HepG2 (cell line): Measurements from ENCODE around the gene TSHZ2. TPM values are rescaled to one million over a fixed set of nuclear protein-coding genes. Genes with fewer than 3 reads are reported as not detected.

Experiments
- EHMT2 ChIP-seq: fragments of 200-600 bp; sonication (generic); IDR thresholded peaks from 2 replicates; pipeline ENCODE4 v1.7.0; 2017; ENCODE audit warnings: antibody characterized with exemption, low read depth, low read length, borderline replicate concordance
- FOSL2 ChIP-seq: sonication (generic); formaldehyde crosslinking; IDR thresholded peaks from 2 replicates; pipeline ENCODE4 v1.4.0; 2020; ENCODE audit warnings: missing genetic modification reagents
- GLI4 ChIP-seq: sonication (generic); formaldehyde crosslinking; IDR thresholded peaks from 2 replicates; pipeline ENCODE4 v1.5.1; 2020; ENCODE audit warnings: missing genetic modification reagents, mild to moderate bottlenecking, moderate library complexity, borderline replicate concordance
- MAZ ChIP-seq, 2 experiments: sonication (generic) in 1 of 2; formaldehyde crosslinking in 1 of 2; IDR thresholded peaks; 2 replicates each; pipeline versions ENCODE4 v1.5.0 to v1.6.1; 2012 to 2020; ENCODE audit warnings: low read depth in 2 of 2, mild to moderate bottlenecking in 2 of 2, borderline replicate concordance in 1 of 2, improper control_type of control experiment in 1 of 2, low read length in 1 of 2, missing genetic modification reagents in 1 of 2, moderate library complexity in 1 of 2
- REPIN1 ChIP-seq: sonication (generic); formaldehyde crosslinking; IDR thresholded peaks from 2 replicates; pipeline ENCODE4 v1.8.0; 2022; ENCODE audit warnings: missing genetic modification reagents, low read depth, mild to moderate bottlenecking, borderline replicate concordance
- SNRNP70 ChIP-seq: fragments of 200-400 bp; formaldehyde crosslinking; IDR thresholded peaks from 2 replicates; pipeline ENCODE4 v1.6.1; 2017; ENCODE audit warnings: mild to moderate bottlenecking, low read depth, low read length, moderate library complexity
- YY1 ChIP-seq: IDR thresholded peaks from 2 replicates; pipeline ENCODE4 v1.6.1; 2011; ENCODE audit warnings: low read length, low read depth, moderate library complexity, mild to moderate bottlenecking; ENCODE audit not compliant: insufficient read depth, insufficient replicate concordance
- ZBTB42 ChIP-seq: sonication (generic); formaldehyde crosslinking; IDR thresholded peaks from 2 replicates; pipeline ENCODE4 v1.5.0; 2020; ENCODE audit warnings: mild to moderate bottlenecking, missing genetic modification reagents
- ZFX ChIP-seq: sonication (generic); formaldehyde crosslinking; IDR thresholded peaks from 2 replicates; pipeline ENCODE4 v1.4.0; 2020; ENCODE audit warnings: mild to moderate bottlenecking, low read depth, missing genetic modification reagents, moderate library complexity
- ZKSCAN5 ChIP-seq: sonication (generic); formaldehyde crosslinking; IDR thresholded peaks from 2 replicates; pipeline ENCODE4 v1.5.1; 2020; ENCODE audit warnings: mild to moderate bottlenecking, missing genetic modification reagents
- ZKSCAN8 ChIP-seq: IDR thresholded peaks from 2 replicates; pipeline ENCODE4 v1.6.1; 2016; ENCODE audit warnings: borderline replicate concordance, missing genetic modification reagents, missing compliant biosample characterization
- ZNF7 ChIP-seq: IDR thresholded peaks from 2 replicates; pipeline ENCODE4 v1.6.1; 2016; ENCODE audit warnings: missing biosample characterization, missing genetic modification reagents
- polyA plus RNA-seq, 8 experiments: library from polyadenylated mRNA; depleted of rRNA in 3 of 8; stranded (reverse) in 7 of 8; unstranded in 1 of 8; fragments of >200 nt; fragmentation: Illumina TruSeq in 4 of 8; extraction: Trizol in 4 of 8; gene quantifications; 2 replicates each; pipeline versions ENCODE4 v1.2.1 to v1.2.3, GENCODE V29; 2011 to 2016; ENCODE audit warnings: low read depth in 4 of 8, missing spikeins in 1 of 8, mixed read lengths in 1 of 8; ENCODE audit not compliant: insufficient read depth in 1 of 8
- total RNA-seq, 5 experiments: library from RNA; depleted of rRNA; stranded (reverse); fragments of >200 nt; fragmentation: Illumina TruSeq; extraction: Trizol; gene quantifications; 2 replicates each; pipeline ENCODE4 v1.2.3, GENCODE V29; 2016; ENCODE audit warnings: low read depth in 1 of 5
- TF ChIP-seq, protein P1 (sequence below): sonication (generic); formaldehyde crosslinking; IDR thresholded peaks from 2 replicates; pipeline ENCODE4 v1.8.1; 2023; ENCODE audit warnings: mild to moderate bottlenecking, missing genetic modification reagents
- TF ChIP-seq, protein P2 (sequence below): sonication (generic); formaldehyde crosslinking; IDR thresholded peaks from 2 replicates; pipeline ENCODE4 v1.4.0; 2020; ENCODE audit warnings: missing genetic modification reagents
- TF ChIP-seq, protein P3 (sequence below): sonication (generic); formaldehyde crosslinking; IDR thresholded peaks from 2 replicates; pipeline ENCODE4 v1.5.0; 2020; ENCODE audit warnings: missing genetic modification reagents
- TF ChIP-seq, protein P4 (sequence below): sonication (generic); formaldehyde crosslinking; IDR thresholded peaks from 2 replicates; pipeline ENCODE4 v1.4.0; 2020; ENCODE audit warnings: mild to moderate bottlenecking, missing genetic modification reagents, borderline replicate concordance
- TF ChIP-seq, protein P5 (sequence below): sonication (generic); formaldehyde crosslinking; IDR thresholded peaks from 2 replicates; pipeline ENCODE4 v1.4.0; 2020; ENCODE audit warnings: mild to moderate bottlenecking, missing genetic modification reagents

Gene TSHZ2
- total and polyA plus RNA-seq, 2 of the 13 experiments (the other 11 are each of a cell fraction or from before 2014, with no cell fraction given), result 0.01 TPM; not detected in 1

DNA sequence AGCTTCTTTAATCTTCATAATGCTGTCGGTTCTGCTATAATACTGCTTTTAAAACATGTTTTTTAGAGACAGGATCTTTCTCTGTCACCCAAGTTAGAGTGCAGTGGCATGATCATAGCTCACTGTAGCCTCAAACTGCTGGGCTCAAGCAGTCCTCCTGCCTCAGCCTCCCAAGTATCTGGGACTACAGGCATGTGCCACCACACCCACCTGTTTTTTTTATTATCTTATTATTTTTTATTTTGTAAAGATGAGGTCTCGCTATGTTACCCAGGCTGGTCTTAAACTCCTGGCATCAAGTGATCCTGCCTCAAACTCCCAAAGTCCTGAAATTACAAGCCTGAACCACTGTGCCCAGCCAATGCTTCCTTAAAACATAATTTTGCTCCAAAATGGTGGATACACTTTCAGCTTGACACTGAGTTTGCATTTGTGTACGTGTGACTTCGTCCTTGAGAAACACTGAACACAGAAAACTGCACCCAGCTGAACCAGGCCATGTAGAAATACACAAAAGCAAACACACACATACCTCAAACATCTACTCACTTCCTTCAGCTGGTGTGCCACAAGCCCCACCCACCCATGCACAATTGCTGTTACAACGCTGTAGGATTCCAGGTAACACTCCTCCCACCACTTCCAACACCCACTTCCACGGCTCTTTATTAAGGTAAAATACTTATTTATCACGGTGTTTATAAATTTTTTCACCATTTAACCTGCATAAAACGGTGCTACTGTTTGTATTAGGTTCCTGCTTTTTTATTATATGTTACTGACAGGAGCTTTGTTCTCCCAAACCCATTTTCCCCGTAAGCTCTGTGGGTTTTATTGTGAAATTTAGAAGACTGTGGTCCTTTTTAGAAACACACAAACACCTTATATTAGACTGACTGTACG is 109.1 kb downstream of the TSHZ2 start (continued):
- TF ChIP-seq MAZ (IDR thresholded peaks at IDR 0.05; ENCODE audit: borderline replicate concordance, low read depth, low read length) (no peak), MAZ (CRISPR knock-in tag; IDR thresholded peaks at IDR 0.05; ENCODE audit: low read depth) (peak; percentile 66), REPIN1 (CRISPR knock-in tag) (no peak), EHMT2 (peak; percentile 72; the same call in 1 of the 2 replicates), ZNF7 (CRISPR knock-in tag) (no peak), ZFX (CRISPR knock-in tag) (peak; percentile 40; the same call in 1 of the 2 replicates), ZKSCAN8 (peak; percentile 90; the same call in 1 of the 2 replicates), ZKSCAN5 (CRISPR knock-in tag) (peak; percentile 72; the same call in 1 of the 2 replicates), YY1 (peak; percentile 60), GLI4 (CRISPR knock-in tag) (no peak), FOSL2 (peak; percentile 100), ZBTB42 (no peak), SNRNP70 (no peak)
- TF ChIP-seq, protein P1, sequence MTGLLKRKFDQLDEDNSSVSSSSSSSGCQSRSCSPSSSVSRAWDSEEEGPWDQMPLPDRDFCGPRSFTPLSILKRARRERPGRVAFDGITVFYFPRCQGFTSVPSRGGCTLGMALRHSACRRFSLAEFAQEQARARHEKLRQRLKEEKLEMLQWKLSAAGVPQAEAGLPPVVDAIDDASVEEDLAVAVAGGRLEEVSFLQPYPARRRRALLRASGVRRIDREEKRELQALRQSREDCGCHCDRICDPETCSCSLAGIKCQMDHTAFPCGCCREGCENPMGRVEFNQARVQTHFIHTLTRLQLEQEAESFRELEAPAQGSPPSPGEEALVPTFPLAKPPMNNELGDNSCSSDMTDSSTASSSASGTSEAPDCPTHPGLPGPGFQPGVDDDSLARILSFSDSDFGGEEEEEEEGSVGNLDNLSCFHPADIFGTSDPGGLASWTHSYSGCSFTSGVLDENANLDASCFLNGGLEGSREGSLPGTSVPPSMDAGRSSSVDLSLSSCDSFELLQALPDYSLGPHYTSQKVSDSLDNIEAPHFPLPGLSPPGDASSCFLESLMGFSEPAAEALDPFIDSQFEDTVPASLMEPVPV, result peak; percentile 64; the same call in 1 of the 2 replicates
- TF ChIP-seq, protein P2, sequence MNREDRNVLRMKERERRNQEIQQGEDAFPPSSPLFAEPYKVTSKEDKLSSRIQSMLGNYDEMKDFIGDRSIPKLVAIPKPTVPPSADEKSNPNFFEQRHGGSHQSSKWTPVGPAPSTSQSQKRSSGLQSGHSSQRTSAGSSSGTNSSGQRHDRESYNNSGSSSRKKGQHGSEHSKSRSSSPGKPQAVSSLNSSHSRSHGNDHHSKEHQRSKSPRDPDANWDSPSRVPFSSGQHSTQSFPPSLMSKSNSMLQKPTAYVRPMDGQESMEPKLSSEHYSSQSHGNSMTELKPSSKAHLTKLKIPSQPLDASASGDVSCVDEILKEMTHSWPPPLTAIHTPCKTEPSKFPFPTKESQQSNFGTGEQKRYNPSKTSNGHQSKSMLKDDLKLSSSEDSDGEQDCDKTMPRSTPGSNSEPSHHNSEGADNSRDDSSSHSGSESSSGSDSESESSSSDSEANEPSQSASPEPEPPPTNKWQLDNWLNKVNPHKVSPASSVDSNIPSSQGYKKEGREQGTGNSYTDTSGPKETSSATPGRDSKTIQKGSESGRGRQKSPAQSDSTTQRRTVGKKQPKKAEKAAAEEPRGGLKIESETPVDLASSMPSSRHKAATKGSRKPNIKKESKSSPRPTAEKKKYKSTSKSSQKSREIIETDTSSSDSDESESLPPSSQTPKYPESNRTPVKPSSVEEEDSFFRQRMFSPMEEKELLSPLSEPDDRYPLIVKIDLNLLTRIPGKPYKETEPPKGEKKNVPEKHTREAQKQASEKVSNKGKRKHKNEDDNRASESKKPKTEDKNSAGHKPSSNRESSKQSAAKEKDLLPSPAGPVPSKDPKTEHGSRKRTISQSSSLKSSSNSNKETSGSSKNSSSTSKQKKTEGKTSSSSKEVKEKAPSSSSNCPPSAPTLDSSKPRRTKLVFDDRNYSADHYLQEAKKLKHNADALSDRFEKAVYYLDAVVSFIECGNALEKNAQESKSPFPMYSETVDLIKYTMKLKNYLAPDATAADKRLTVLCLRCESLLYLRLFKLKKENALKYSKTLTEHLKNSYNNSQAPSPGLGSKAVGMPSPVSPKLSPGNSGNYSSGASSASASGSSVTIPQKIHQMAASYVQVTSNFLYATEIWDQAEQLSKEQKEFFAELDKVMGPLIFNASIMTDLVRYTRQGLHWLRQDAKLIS (CRISPR knock-in tag), result no peak
- TF ChIP-seq, protein P3, sequence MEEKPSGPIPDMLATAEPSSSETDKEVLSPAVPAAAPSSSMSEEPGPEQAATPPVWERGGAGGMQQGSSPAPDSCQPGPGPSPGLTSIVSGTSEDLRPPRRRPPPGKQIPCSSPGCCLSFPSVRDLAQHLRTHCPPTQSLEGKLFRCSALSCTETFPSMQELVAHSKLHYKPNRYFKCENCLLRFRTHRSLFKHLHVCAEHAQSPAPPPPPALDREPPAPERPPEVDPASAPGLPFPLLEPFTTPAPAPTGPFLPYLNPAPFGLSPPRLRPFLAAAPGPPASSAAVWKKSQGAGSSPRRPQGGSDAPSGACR (CRISPR knock-in tag), result peak; percentile 93
- TF ChIP-seq, protein P4, sequence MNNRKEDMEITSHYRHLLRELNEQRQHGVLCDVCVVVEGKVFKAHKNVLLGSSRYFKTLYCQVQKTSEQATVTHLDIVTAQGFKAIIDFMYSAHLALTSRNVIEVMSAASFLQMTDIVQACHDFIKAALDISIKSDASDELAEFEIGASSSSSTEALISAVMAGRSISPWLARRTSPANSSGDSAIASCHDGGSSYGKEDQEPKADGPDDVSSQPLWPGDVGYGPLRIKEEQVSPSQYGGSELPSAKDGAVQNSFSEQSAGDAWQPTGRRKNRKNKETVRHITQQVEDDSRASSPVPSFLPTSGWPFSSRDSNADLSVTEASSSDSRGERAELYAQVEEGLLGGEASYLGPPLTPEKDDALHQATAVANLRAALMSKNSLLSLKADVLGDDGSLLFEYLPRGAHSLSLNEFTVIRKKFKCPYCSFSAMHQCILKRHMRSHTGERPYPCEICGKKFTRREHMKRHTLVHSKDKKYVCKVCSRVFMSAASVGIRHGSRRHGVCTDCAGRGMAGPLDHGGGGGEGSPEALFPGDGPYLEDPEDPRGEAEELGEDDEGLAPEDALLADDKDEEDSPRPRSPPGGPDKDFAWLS, result no peak
- TF ChIP-seq, protein P5, sequence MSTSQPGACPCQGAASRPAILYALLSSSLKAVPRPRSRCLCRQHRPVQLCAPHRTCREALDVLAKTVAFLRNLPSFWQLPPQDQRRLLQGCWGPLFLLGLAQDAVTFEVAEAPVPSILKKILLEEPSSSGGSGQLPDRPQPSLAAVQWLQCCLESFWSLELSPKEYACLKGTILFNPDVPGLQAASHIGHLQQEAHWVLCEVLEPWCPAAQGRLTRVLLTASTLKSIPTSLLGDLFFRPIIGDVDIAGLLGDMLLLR, result no peak
